GM12878 (cell line): Measurements from ENCODE around the gene NKD2. TPM values are rescaled to one million over a fixed set of nuclear protein-coding genes. Genes with fewer than 3 reads are reported as not detected.

Experiments used
- ATAC-seq: fragments of 200-7000 bp; cut with Tn5 transposase; 3 replicates; pipeline ENCODE4 v1.9.1; 2020; ENCODE audit warnings: mild to moderate bottlenecking, moderate library complexity
- BruUV-seq: library from RNA; stranded (reverse); fragments of 400-500 nt; replicated peaks from 2 replicates; lab custom pipeline; 2021; lab: Mats Ljungman, UMichigan
- CTCF ChIA-PET: fragments of 300-600 bp; sonication (Branson Sonifier 250); formaldehyde crosslinking; extraction: SDS; loops from one replicate; lab custom pipeline; 2021; ENCODE audit warnings: inconsistent platforms; lab: Yijun Ruan, JAX
- POLR2A ChIA-PET: fragments of 350-600 bp; formaldehyde crosslinking; extraction: SDS; loops from one replicate; lab custom pipeline; 2021; ENCODE audit warnings: inconsistent platforms; lab: Charles Lee
- RAD21 ChIA-PET: fragments of 300-600 bp; sonication (Branson Sonifier 250); formaldehyde crosslinking; loops from one replicate; lab custom pipeline; 2023; ENCODE audit warnings: antibody characterized with exemption; ENCODE audit not compliant: unreplicated experiment; lab: Charles Lee
- SMC1A ChIA-PET: fragments of 300-600 bp; sonication (Branson Sonifier 250); formaldehyde crosslinking; loops from one replicate; lab custom pipeline; 2023; ENCODE audit not compliant: unreplicated experiment, uncharacterized antibody; lab: Charles Lee
- DNase-seq: peaks from one replicate; pipeline ENCODE4 v3.0.0-alpha.2; 2011; ENCODE audit warnings: low read depth, low spot score
- FAIRE-seq: peaks from 3 replicates; lab custom pipeline; 2011; peaks lifted over from hg19 to GRCh38; lab: Jason Lieb, UNC
- H2AFZ ChIP-seq: 2 replicates; pipeline ENCODE4 v1.6.0; 2011; ENCODE audit warnings: low read depth, low read length, control low read depth; ENCODE audit not compliant: control insufficient read depth
- H3K27ac ChIP-seq: 2 replicates; pipeline ENCODE4 v1.5.1; 2011; ENCODE audit warnings: control low read depth; ENCODE audit not compliant: control insufficient read depth, insufficient read depth
- H3K27me3 ChIP-seq, 2 experiments: replicated peaks in 1 of 2; 2 replicates each; pipeline versions ENCODE4 v1.6.0 to v1.6.1; 2011; ENCODE audit warnings: low read length in 1 of 2; ENCODE audit not compliant: control insufficient read depth in 2 of 2, insufficient read depth in 2 of 2
- H3K36me3 ChIP-seq, 2 experiments: 2 replicates each; pipeline ENCODE4 v1.5.1; 2011; ENCODE audit warnings: low read length in 1 of 2; ENCODE audit not compliant: control insufficient read depth in 2 of 2, insufficient read depth in 2 of 2
- H3K4me1 ChIP-seq: 2 replicates; pipeline ENCODE4 v1.6.1; 2011; ENCODE audit warnings: mild to moderate bottlenecking, low read length, moderate library complexity, mixed read lengths; ENCODE audit not compliant: control insufficient read depth, insufficient read depth
- H3K4me2 ChIP-seq: 2 replicates; pipeline ENCODE4 v1.6.0; 2011; ENCODE audit warnings: control low read depth; ENCODE audit not compliant: control insufficient read depth, insufficient read depth
- H3K4me3 ChIP-seq: fragments of 200-600 bp; sonication (generic); 2 replicates; pipeline ENCODE4 v1.5.1; 2016
- H3K79me2 ChIP-seq: 2 replicates; pipeline ENCODE4 v1.6.0; 2011; ENCODE audit warnings: low read length; ENCODE audit not compliant: control insufficient read depth, insufficient read depth
- H3K9ac ChIP-seq: 2 replicates; pipeline ENCODE4 v1.8.0; 2011; ENCODE audit warnings: low read length, control low read depth, mixed read lengths; ENCODE audit not compliant: control insufficient read depth, insufficient read depth
- H3K9me3 ChIP-seq: replicated peaks from 3 replicates; pipeline ENCODE4 v1.5.1; 2011; ENCODE audit warnings: mild to moderate bottlenecking, low read length; ENCODE audit not compliant: control insufficient read depth, insufficient read depth
- H4K20me1 ChIP-seq: 2 replicates; pipeline ENCODE4 v1.6.0; 2011; ENCODE audit not compliant: control insufficient read depth, insufficient read depth
- ESRRA ChIP-seq: IDR thresholded peaks from 2 replicates; pipeline ENCODE4 v1.6.1; 2012; ENCODE audit warnings: mild to moderate bottlenecking, low read length, improper control_type of control experiment
- ZBTB4 ChIP-seq: fragments of 450-650 bp; formaldehyde crosslinking; IDR thresholded peaks from 2 replicates; pipeline ENCODE4 v1.4.0; 2022; ENCODE audit warnings: mild to moderate bottlenecking, moderate library complexity
- WGBS: methylation state at CpG from one replicate; pipeline ENCODE4 v1.1.6; 2016; ENCODE audit warnings: low lambda C conversion rate; ENCODE audit not compliant: insufficient replicate concordance, insufficient coverage; ENCODE audit errors: missing lambda C conversion rate; 5-methylcytosine and 5-hydroxymethylcytosine counted together
- in situ Hi-C: fragments of 300-500 bp; cut with MboI; formaldehyde crosslinking; loops from 9 replicates; pipeline ENCODE4 v1.14.3; 2018; ENCODE audit warnings: mixed read lengths
- intact Hi-C: fragments of 100-400 bp; cut with micrococcal nuclease; formaldehyde crosslinking; loops from one replicate; pipeline ENCODE4 v1.14.2; 2022; ENCODE audit not compliant: unreplicated experiment
- polyA plus RNA-seq, 11 experiments: library from polyadenylated mRNA; depleted of rRNA in 4 of 11; unstranded in 6 of 11; stranded (reverse) in 5 of 11; fragments of >200 nt; fragmentation: Nextera tagmentation in 4 of 11; fragmentation: Illumina TruSeq in 1 of 11; extraction: Ambion mirVana in 4 of 11; extraction: Trizol in 1 of 11; gene quantifications; 1 replicate in 1 of 11; 2 replicates in 10 of 11; pipeline versions ENCODE4 v1.2.1 to v1.2.3, GENCODE V29; 2011 to 2016; ENCODE audit warnings: inconsistent platforms in 2 of 11, missing spikeins in 2 of 11, low read depth in 1 of 11
- total RNA-seq, 4 experiments: library from RNA; depleted of rRNA in 3 of 4; stranded (reverse); fragments of >200 nt in 3 of 4; fragmentation: Illumina TruSeq in 1 of 4; extraction: Trizol in 1 of 4; gene quantifications; 2 replicates each; pipeline versions ENCODE4 v1.2.1 to v1.2.3, GENCODE V29; 2013 to 2021

NKD2 gene
- total and polyA plus RNA-seq, 10 of the 15 experiments (the other 5 are each of a cell fraction or from before 2014, with no cell fraction given) = 0.20 to 0.83 (median 0.26) TPM; not detected in 7

- CTCF ChIA-PET = no interaction called here
- no peak for FAIRE-seq
- Histone ChIP-seq H3K4me1 (no peaks in the 10 kb centered on the region), H3K79me2 (no peaks in the 10 kb centered on the region), H3K4me3 (no peak overlapping the region), H3K36me3 (no peaks in the 10 kb centered on the region; a peak in 2 of 4 replicates), H3K27me3 (no peaks in the 10 kb centered on the region)
- intact Hi-C loops (no loop called here), in situ Hi-C loops (no loop called here)
- BruUV-seq = no TSS peak
- ATAC-seq = no peak
- DNase-seq = no peak
- TF ChIP-seq ZBTB4 (CRISPR knock-in tag) (no peak), ESRRA (no peak)
- TF ChIP-seq, all 136 proteins: peak for 0
- H3K9me3 ChIP-seq = peaks cover 3% of the 10 kb centered on the region; the same call in 2 of the 3 replicates
- no peak overlapping the region for H3K4me2 ChIP-seq
- POLR2A ChIA-PET = no interaction called here
- no peak overlapping the region for H2AFZ ChIP-seq
- RAD21 ChIA-PET = no interaction called here
- SMC1A ChIA-PET = no interaction called here
- H3K9ac ChIP-seq = no peak overlapping the region
- no peak overlapping the region for H3K27ac ChIP-seq
- 82% methylated on average over 57 of the region's 57 CpGs for WGBS
- no peaks in the 10 kb centered on the region for H4K20me1 ChIP-seq
Measured at GRCh38 chr5:1083823-1084605, 75.4 kb downstream of the NKD2 start.
